OCI-LY1 (cell line): ENCODE results near the gene C4orf17.

Experiments used
- H2AFZ ChIP-seq: fragments of 200-600 bp; sonication (generic), shearing (Covaris generic); 2 replicates; pipeline ENCODE4 v1.6.0; 2014; ENCODE audit warnings: antibody characterized with exemption, mild to moderate bottlenecking, low read length
- H3F3A ChIP-seq: fragments of 200-600 bp; sonication (generic), shearing (Covaris generic); 2 replicates; pipeline ENCODE4 v1.6.0; 2014; ENCODE audit warnings: mild to moderate bottlenecking, antibody characterized with exemption, low read length, moderate library complexity; ENCODE audit not compliant: insufficient read depth
- H3K27ac ChIP-seq: fragments of 200-600 bp; sonication (generic); 2 replicates; pipeline ENCODE4 v1.5.1; 2014; ENCODE audit warnings: low read length, mixed run types, mild to moderate bottlenecking, low read depth; ENCODE audit not compliant: poor library complexity, severe bottlenecking
- H3K27me3 ChIP-seq: fragments of 200-600 bp; sonication (generic); 2 replicates; pipeline ENCODE4 v1.6.0; 2014; ENCODE audit warnings: antibody characterized with exemption, mild to moderate bottlenecking, low read length, moderate library complexity; ENCODE audit not compliant: insufficient read depth
- H3K36me3 ChIP-seq: fragments of 200-600 bp; sonication (generic); 2 replicates; pipeline ENCODE4 v1.6.1; 2014; ENCODE audit warnings: mild to moderate bottlenecking, antibody characterized with exemption, low read length, moderate library complexity, mixed read lengths; ENCODE audit not compliant: insufficient read depth
- H3K4me1 ChIP-seq: fragments of 200-600 bp; sonication (generic); 2 replicates; pipeline ENCODE4 v1.5.1; 2014; ENCODE audit warnings: mild to moderate bottlenecking, low read length, moderate library complexity; ENCODE audit not compliant: insufficient read depth, severe bottlenecking
- H3K4me2 ChIP-seq: fragments of 200-600 bp; sonication (generic), shearing (Covaris generic); 2 replicates; pipeline ENCODE4 v1.6.1; 2014; ENCODE audit warnings: low read length
- H3K4me3 ChIP-seq: fragments of 200-600 bp; sonication (generic); 2 replicates; pipeline ENCODE4 v1.5.1; 2014; ENCODE audit warnings: low read length, low read depth, mild to moderate bottlenecking, mixed read lengths; ENCODE audit not compliant: poor library complexity, severe bottlenecking
- H3K79me2 ChIP-seq: fragments of 200-600 bp; shearing (Covaris generic); 2 replicates; pipeline ENCODE4 v1.6.1; 2016; ENCODE audit warnings: mixed run types, low read length, mixed read lengths; ENCODE audit not compliant: insufficient read depth
- H3K9ac ChIP-seq: fragments of 200-600 bp; sonication (generic), shearing (Covaris generic); 2 replicates; pipeline ENCODE4 v1.6.1; 2014; ENCODE audit warnings: mild to moderate bottlenecking, low read length, mixed read lengths
- H3K9me2 ChIP-seq: fragments of 200-600 bp; sonication (generic), shearing (Covaris generic); 2 replicates; pipeline ENCODE4 v1.6.1; 2014; ENCODE audit warnings: low read depth, mild to moderate bottlenecking, low read length, mixed read lengths
- H3K9me3 ChIP-seq: fragments of 200-600 bp; shearing (Covaris generic); 2 replicates; pipeline ENCODE4 v1.6.1; 2014; ENCODE audit warnings: low read length, mixed read lengths
- H4K20me1 ChIP-seq: fragments of 200-600 bp; sonication (generic), shearing (Covaris generic); 2 replicates; pipeline ENCODE4 v1.6.0; 2016; ENCODE audit warnings: mild to moderate bottlenecking, low read length; ENCODE audit not compliant: insufficient read depth
- CTCF ChIP-seq: fragments of 200-600 bp; sonication (generic), shearing (Covaris generic); IDR thresholded peaks from 2 replicates; pipeline ENCODE4 v1.5.1; 2017; ENCODE audit warnings: mild to moderate bottlenecking, antibody characterized with exemption, low read length, moderate library complexity, mixed read lengths
- EZH2 ChIP-seq: fragments of 200-600 bp; sonication (generic), shearing (Covaris generic); IDR thresholded peaks from 2 replicates; pipeline ENCODE4 v1.8.0; 2017; ENCODE audit warnings: borderline replicate concordance, mixed run types, mild to moderate bottlenecking, antibody characterized with exemption, low read length, moderate library complexity, mixed read lengths

C4orf17 gene

GRCh38 chr4:99591757-99592156, 80.9 kb downstream of the C4orf17 start:
- Histone ChIP-seq H3F3A (no peaks in the 10 kb centered on the region), H4K20me1 (no peaks in the 10 kb centered on the region), H3K4me3 (no peak overlapping the region), H3K79me2 (no peaks in the 10 kb centered on the region), H3K9me2 (no peaks in the 10 kb centered on the region), H3K9me3 (no peaks in the 10 kb centered on the region), H3K4me1 (no peaks in the 10 kb centered on the region), H3K4me2 (no peak overlapping the region), H3K9ac (no peak overlapping the region), H3K27ac (no peak overlapping the region), H3K27me3 (no peaks in the 10 kb centered on the region), H2AFZ (no peak overlapping the region), H3K36me3 (no peaks in the 10 kb centered on the region)
- TF ChIP-seq CTCF: no peak
- TF ChIP-seq EZH2: no peak
